HG02642 (cell line): Measurements from ENCODE around the gene AP2M1.
A peak's percentile ranks its signal among the peaks of the same experiment; 100 is the strongest.

Experiments used
- ATAC-seq: cut with Tn5 transposase; IDR thresholded peaks from one replicate; pipeline ENCODE4 v1.9.1; 2021; ENCODE audit warnings: mild to moderate bottlenecking; ENCODE audit not compliant: unreplicated experiment, poor library complexity

The AP2M1 gene

GRCh38 chr3:184209146-184209923, 34.7 kb downstream of the AP2M1 start:
- ATAC-seq, result no peak

DNA sequence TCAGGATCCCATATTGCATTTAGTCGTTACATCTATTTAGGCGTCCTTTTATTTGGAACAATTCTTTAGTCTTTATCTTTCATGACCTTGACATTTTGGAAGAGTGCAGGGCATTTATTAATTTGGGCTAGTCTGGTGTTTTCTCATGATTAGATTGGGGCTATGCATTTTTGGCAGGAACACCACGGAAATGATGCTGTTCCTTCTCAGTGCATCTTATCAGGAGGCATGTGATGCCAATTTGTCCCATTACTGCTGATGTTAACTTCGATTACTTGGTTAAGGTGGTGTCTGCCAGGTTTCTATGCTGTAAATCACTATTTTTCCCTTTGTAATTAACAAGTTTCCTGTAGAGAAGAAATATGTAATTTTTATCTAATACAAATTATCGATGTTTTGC, 36.6 kb downstream of the AP2M1 start:
- ATAC-seq, result no peak

- no peak for ATAC-seq
Measured at GRCh38 chr3:184211718-184212117, 37.1 kb downstream of the AP2M1 start.

- no peak for ATAC-seq
Measured at GRCh38 chr3:184218814-184219213, 44.2 kb downstream of the AP2M1 start.

- ATAC-seq, result no peak
Measured at GRCh38 chr3:184222521-184222920, 47.9 kb downstream of the AP2M1 start.

GRCh38 chr3:184223946-184224345, 49.3 kb downstream of the AP2M1 start:
- no peak for ATAC-seq

DNA sequence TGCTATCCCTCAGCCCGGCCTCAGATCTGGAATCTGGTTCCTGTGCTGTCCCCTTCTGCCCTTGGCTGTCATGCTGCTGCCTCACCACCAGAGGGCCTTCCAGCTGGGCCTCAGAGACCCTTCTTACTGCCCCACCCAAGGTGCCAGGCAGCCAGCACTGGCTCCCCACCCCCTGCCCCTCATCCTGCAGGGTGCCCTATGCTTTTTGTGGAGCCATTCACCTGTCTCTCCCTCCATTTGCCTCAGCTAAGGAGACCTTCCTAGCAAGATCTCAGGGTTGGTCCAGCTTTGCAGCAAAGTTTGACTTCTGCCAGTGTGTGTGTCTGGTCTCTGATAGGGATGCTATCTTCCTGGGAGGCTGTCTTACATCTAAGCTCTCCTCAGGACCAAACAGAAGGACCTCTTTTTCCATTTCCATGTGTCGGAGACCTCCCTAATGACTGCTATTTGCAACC, 52.9 kb downstream of the AP2M1 start:
- ATAC-seq, result no peak

DNA sequence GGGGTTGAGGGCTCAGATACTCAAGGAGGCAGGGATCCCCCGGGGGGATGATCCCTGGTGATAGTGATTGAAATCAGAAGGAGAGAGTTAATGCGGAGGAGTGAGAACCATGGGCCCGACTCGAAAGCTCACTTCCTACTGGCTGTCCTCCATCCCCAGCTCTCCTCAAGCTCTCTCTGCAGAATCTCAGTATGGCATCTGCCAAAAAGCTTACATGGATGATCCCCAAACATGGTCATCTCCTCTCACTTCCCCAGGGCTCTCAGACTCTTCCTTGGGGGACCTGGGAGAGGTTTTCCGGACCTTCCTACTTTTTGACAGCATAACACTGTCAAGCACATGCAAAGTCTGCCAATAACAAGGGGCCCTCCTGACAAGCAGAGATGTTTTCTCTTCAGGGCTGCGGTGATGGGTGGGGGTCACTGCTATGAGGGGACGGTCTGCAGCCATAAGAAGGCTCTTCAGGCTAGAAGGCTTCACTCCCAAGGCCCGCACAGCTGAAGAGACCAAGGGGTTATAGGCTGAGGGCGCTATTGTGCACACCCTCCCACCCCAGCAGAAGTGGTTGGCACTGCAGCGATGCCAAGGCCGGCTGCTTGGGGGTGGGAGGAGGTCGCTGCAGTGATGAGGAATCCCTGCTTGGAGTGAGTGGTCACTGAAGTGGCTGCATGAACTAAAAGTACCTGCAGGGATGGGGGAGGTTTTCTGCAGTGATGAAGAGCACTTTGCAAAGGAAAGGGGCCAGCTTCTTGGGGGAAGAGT, 53.9 kb downstream of the AP2M1 start:
- ATAC-seq, result no peak

GRCh38 chr3:184229394-184230080, 54.9 kb downstream of the AP2M1 start, which contains the start of gene VWA5B2:
TSS of gene VWA5B2 (plus strand) at chr3:184229585. CDS start at chr3:184230529, 944 bp downstream.
- ATAC-seq, result peak; percentile 87

DNA sequence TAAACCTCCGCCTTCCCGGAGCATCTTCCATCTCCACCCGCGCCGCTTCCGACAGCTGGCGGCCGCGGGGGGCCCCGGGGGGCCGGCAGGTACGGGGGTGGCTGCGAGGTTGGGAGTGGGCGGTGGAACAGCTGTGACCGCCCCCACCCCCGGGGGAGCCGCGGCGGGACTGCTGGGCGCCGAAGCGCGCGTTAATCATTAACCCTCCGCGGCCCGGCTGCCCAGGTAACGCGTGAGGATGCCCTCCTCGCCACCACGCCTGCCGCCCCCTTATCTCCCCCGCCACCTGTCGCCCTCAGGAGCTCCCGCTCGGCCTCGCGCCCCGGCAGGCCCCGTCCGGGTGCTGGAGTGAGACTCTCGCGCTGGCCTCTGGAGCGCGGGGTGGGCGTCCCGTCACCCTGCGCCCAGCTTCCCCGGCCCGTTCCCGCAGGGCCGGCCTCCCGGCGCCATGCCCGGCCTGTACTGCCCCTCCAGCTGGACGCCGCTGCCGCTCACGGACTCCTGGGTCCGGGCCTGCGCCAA, 55.5 kb downstream of the AP2M1 start:
- ATAC-seq, result no peak

DNA sequence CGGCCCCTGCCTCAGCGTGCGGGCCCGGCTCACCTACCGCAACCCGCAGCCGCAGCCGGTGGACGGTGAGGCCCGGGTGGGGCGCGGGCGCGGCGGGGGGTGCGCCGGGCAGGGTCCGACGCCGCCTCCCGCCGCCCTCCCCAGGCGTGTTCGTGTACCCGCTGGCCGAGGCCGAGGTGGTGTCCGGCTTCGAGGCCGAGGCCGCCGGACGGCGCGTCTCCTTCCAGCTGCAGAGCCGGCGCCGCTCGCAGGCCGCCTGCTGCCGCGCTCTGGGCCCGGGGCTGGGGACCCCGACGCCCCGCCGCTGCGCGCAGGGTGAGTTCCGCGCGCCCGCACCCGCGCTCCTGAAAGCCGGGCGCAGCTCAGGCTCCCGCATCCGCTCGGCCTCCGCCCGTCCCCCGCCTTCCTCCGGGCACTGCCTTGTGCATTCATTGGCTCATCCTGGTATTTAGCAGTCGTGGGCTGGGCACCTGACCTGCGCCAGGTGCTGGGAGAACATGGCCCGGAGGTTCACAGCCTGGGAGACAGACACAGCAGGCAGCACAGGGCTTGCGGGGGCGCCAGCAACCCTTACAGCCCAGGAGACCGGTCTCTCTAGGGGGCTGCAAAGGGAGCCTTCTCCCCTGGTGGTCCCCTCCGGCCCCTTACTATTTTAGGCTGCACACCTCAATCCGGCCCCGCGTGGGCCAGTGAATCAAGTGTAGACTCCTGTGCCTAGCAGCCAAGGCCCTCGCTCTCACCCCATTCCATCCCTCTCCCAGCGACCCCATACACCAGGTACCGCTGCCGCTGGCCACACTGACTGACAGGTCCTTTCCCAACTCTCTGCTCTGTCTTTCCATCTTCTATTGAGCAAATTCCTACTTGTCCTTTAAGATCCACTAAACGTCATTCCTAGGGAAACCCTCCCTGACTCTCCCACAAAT, 56.2 kb downstream of the AP2M1 start:
- no peak for ATAC-seq

- ATAC-seq, result no peak
Measured at GRCh38 chr3:184231671-184232070, 57.0 kb downstream of the AP2M1 start.

- ATAC-seq, result no peak
Measured at GRCh38 chr3:184233127-184233843, 58.6 kb downstream of the AP2M1 start.
